ENCODE results near the gene AGRN. TPM values are rescaled to one million over a fixed set of nuclear protein-coding genes. Genes with fewer than 3 reads are reported as not detected.
"Not testable (repeated sequence)": the region's sequence is repeated elsewhere in the genome, so short reads cannot be mapped to it uniquely, and the experiment has no call there.

AGRN gene
- total RNA-seq, 1 donor from 2014 or later, result 12.8 TPM

DNA sequence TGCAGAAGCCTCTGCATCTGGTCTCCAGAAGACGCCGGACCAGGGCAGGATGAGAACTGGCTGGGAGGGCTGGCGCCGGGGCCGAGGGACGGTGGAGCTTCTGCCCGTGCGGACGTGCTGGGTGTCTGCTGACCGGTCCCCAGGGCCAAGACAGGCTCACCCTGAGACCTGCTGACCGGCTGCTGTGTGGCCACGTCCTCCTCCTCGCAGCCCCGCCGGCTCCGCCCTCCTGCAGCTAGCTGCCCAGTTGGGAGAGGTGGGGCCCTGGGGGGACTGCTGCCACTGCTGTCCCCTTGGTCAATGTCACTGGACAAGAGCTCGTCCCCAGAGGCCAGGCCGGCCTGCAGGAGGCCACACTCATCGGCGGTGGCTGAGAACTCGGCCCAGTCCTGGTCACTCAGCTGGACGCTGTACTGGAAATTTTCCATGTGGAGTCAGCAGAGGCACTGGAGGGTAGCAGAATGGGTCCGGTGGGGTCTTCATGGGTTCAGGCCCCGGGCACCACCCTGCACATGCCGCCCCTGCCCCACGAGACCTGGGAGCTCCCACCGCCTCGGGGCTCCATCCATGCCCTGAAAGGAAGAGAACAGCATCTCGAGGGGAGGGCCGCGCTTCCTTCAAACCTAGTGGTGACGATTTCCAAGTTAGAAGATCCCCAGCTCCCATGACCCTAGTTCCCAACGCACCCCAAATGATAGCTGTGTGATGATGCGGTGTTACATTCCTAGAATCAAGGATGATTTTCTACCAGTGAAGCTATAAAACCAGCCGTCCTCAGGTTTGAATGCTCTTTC lies 39.1 kb upstream of the AGRN start:
- ATAC-seq (ENCODE audit: poor library complexity), result peak; percentile 64
- peak; percentile 89 for DNase-seq
- intact Hi-C loops (cut with DNase I), result no loop called here

DNA sequence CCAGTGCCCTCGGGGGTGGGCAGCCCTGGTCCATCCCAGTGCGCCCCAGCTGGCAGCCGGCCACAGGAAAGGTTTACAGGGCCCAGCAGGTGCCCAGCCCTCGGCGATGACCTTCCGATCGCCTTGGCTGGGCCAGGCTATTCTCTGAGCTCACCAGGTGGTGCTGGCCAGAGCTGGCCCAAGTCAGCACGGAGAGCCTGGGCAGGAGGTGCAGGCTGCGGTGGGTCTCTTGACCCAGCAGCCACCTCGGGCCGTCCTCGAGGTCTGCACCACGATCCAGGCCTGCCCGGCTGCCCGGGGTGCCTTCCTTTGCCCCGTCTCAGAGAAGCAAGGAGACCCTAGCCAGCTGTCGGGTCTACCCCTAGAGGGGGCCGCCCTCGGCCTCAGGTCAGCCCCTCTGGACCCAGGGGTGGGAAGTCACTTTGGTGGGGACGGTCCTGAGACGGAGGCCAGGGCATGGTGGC lies 38.4 kb upstream of the AGRN start:
- intact Hi-C loops (cut with DNase I), result no loop called here
- DNase-seq (no peak), ATAC-seq (ENCODE audit: poor library complexity) (peak; percentile 3)

DNA sequence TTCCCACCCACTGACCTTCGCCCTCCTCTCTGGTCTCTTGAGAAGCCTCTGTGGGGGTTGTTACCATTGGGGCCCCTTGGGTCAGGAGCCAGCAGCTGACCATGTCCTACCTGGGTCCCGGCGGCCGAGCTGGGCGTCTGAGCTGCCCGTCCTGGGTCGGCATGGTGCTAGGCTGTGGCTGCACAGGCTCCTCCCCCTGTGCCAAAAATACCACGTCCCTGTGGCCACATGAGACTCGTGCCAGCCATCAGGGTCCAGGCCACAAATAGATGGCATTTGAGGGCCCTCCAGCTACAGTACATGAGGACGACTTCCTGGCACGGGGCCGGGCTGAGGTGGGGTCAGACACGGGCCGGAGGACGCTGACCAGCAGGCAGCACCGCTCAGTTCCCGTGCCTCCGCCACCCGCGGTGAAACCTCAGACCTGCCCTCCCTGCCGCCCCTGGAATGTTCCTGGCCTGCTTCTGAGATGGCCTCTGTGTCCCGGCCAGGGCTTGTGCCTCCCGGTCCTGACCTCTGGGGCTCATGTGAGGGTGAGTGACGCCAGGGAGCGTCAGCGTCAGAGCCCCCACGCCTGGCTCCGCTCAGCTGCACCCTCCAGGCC lies 37.9 kb upstream of the AGRN start, which contains the start of gene PERM1:
Gene PERM1 (minus strand): TSS at position 139 of the 604 bp plus-strand sequence. CDS start 1,064 bp downstream, outside the sequence.
- DNase-seq (peak; percentile 88), ATAC-seq (ENCODE audit: poor library complexity) (peak; percentile 72)
- intact Hi-C loops (cut with DNase I), result no loop called here

DNA sequence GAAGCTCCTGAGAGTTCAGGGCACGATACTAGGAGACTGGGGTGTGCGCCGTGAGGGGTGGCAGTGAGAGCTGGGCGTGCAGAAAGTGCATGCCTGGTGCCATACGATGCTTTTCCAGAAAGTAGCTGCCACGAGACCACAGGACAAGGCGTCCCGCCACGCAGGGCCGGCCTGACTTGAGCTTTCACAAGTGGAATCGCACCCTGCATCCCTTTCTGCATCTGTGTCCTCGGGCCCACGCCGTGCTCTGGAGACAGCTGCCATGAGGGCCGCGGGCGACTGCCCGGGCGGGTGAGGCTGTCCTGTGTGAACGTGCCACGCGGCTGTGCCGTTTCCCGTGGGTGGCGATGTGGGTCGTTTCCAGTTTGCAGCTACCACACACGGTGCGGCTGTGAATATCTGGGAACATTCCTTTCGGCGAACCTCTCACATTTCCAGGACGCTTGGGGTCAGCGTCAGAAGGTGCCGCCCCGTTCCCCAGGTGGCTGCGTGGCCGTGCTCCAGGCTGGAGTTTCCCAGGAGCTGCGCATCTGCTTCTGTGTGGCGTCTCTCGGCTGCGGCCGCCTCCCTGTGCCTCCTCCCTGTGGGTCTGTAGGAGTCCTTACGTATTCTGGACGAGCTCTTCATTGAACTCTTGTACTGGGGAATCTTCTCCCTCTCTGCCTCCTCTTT lies 37.0 kb upstream of the AGRN start:
- DNase-seq (no peak), ATAC-seq (ENCODE audit: poor library complexity) (no peak)
- intact Hi-C loops (cut with DNase I), result no loop called here

DNA sequence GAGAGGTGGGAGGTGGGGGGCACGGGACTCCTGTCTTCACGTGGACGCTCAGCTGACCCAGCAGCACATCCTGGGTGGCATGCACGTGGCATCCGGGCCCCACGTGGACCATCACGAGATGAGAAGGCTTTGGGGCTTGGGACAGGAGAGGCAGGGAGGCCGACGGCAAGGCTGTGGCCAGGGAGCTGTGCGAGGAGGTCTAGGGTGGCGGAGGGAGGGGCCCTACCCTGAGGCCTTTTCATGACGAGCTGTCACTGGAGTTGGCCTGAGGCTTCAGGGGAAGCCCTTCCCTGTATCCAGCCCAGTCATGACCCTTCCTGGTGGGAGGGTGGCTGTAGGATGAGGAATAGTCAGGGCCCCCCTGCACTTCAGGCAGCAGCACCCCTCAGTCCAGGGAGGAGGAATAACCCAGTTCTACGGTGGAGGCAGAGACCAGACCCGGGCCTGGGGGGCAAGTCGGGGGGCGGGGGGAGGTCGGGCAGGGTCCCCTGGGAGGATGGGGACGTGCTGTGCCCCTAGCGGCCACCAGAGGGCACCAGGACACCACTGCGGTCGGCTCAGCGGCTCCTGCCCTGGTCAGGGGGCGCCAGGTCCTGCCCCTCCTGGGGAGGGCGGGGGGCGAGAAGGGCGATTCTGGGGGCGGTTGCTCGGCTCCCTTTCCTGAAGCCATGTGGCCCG lies 36.0 kb upstream of the AGRN start:
- DNase-seq (peak; percentile 65), ATAC-seq (ENCODE audit: poor library complexity) (no peak)
- intact Hi-C loops (cut with DNase I), result loop anchor here (2.0 kb wide), 1 partner anchor 79 kb away; no protein-coding TSS in a partner anchor

DNA sequence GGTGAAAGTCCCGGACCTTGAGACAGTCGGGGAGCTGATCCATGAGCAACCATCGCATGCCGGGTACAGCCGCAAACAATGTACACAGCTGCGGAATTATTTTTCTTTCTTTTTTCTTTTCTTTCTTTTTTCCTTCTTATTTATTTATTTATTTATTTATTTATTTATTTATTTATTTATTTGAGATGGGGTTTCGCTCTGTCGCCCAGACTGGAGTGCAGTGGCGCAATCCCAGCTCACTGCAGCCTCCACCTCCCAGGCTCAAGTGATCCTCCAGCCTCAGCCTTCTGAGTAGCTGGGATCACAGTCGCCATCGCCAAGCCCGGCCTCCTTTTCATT lies 35.5 kb upstream of the AGRN start:
- intact Hi-C loops (cut with DNase I), result loop anchor here (2.0 kb wide), 1 partner anchor 78 kb away; no protein-coding TSS in a partner anchor
- no peak for DNase-seq
- ATAC-seq (ENCODE audit: poor library complexity), result no peak

DNA sequence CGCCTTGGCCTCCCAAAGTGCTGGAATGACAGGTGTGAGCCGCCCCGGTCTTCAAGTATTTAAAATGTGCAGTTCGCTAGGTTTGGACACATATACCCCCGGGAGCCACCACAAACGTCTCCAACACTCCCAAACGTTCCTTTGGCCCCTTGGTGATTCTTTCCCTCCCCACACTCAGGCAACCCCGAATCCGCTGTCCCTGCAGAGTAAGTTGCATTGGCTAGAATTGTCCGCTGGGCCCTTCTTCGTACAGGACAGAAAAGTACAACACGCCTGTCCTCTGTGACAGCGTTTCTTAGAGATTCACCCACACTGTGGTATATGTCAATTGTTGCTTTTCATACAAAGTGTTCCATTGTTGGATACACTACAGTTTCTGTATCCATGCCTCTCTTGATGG lies 34.8 kb upstream of the AGRN start:
- ATAC-seq (ENCODE audit: poor library complexity) (no peak), DNase-seq (no peak)
- intact Hi-C loops (cut with DNase I), result loop anchor here (2.0 kb wide), 1 partner anchor 78 kb away; no protein-coding TSS in a partner anchor

DNA sequence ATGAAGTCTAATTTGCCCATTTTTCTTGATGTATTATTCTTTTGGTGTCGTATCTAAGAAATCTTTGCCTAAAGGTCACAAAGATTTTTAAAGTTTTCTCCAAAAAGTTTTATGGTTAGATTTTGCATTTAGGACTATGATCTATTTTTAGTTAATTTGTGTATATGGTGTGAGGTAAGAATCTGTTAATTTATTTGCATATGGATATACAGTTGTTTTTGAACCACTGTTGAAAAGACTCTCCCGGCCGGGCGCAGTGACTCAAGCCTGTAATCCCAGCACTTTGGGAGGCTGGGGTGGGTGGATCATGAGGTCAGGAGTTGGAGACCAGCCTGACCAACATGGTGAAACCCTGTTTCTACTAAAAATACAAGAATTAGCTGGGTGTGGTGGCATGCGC lies 31.9 kb upstream of the AGRN start:
- intact Hi-C loops (cut with DNase I), result not testable (repeated sequence)
- DNase-seq, result peak; percentile 2

DNA sequence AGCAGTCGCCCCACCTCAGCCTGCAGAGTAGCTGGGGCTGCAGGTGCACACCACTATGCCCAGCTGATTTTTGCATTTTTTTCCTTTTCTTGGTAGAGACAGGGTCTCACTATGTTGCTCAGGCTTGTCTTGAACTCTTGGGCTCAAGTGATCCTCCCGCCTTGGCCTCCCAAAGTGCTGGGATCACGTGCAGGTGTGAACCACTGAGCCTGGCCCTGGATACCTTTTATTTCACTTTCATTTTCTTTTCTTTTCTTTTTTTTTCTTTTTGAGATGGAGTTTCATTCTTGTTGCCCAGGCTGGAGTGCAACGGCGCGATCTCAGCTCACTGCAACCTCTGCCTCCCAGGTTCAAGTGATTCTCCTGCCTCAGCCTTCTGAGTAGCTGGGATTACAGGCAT lies 28.6 kb upstream of the AGRN start:
- ATAC-seq (ENCODE audit: poor library complexity); intact Hi-C loops (cut with DNase I); DNase-seq: not testable (repeated sequence)

More for the DNA sequence above, 31.9 kb upstream of the AGRN start:
- not testable (repeated sequence) for ATAC-seq (ENCODE audit: poor library complexity)

DNA sequence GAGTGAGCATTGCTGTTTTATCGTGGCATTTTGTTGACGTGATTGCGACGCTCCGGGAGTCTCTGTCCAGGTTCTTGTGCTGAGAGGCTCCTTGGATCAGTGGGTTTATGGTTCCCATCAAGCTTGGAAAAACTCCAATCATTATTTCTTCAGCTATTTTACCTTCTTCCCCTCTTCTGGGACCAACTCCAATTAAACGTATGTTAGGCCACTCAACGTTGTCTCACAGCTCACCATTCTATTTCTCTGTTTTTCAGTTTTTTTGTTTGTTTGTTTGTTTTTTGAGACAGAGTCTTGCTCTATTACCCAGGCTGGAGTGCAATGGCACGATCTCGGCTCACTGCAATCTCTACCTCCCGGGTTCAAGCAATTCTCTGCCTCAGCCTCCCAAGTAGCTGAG lies 28.0 kb upstream of the AGRN start:
- ATAC-seq (ENCODE audit: poor library complexity) (no peak), DNase-seq (no peak)
- intact Hi-C loops (cut with DNase I), result no loop called here

DNA sequence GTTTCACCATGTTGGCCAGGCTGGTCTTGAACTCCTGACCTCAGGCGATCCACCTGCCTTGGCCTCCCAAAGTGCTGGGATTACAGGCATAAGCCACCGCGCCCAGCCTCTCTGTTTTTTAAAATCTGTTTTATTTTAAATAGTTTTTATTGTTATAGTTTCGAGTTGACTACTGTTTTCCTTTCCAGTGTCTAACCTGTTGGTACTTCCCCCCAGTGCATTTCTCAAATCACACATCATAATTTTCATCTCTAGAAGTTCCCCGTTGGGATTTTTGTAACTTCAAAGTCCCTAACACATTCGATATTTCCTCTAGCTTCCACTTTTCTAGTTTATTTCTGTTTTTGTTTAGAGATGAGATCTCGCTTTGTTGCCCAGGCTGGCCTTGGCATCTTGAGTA lies 27.6 kb upstream of the AGRN start:
- DNase-seq (no peak), ATAC-seq (ENCODE audit: poor library complexity) (no peak)
- intact Hi-C loops (cut with DNase I), result no loop called here

DNA sequence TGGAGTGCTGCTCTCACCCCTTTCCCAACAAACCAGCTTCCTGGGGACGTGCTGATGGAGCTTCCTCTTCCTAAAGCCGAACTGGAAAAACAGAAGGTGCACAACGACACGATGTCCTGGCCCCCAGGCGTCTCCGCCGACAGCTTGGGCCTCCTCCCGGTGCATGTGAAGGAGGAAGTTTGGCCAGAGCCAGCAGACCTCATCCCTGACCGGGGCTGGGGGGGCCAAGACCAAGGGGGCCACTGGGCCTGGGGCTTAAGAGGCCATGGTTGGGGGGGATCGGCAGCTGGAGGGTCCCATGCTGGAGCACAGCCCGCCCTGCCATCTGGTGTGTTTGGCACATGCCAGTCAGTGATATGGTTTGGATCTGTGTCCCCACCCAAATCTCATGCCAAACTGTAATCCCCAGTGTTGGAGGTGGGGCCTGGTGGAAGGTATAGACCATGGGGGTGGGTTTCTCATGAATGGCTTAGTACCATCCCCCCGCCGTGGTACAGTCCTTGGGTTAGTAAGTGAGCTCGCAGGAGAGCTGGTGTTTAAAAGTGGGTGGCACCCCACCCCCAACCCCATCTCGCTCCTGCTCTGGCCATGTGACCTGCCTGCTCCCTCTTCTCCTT lies 26.4 kb upstream of the AGRN start:
- ATAC-seq (ENCODE audit: poor library complexity) (no peak), DNase-seq (no peak)
- intact Hi-C loops (cut with DNase I), result no loop called here

DNA sequence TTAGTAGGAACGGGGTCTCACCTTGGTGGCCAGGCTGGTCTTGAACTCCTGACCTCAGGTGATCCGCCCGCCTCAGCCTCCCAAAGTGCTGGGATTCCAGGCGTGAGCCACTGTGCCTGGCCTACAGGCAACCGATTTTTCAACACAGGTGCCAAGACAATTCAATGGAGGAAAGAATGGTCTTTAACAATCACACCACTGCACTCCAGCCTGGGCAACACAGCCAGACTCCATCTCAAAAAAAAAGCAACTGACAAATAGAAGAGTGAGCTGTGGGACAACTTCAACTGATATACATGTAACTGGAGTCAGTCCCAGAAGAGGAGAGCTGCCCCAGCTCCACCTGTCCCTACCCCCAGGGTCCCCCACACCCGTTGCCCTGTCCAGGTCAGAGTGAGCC lies 25.4 kb upstream of the AGRN start:
- DNase-seq; ATAC-seq (ENCODE audit: poor library complexity); intact Hi-C loops (cut with DNase I): not testable (repeated sequence)

DNA sequence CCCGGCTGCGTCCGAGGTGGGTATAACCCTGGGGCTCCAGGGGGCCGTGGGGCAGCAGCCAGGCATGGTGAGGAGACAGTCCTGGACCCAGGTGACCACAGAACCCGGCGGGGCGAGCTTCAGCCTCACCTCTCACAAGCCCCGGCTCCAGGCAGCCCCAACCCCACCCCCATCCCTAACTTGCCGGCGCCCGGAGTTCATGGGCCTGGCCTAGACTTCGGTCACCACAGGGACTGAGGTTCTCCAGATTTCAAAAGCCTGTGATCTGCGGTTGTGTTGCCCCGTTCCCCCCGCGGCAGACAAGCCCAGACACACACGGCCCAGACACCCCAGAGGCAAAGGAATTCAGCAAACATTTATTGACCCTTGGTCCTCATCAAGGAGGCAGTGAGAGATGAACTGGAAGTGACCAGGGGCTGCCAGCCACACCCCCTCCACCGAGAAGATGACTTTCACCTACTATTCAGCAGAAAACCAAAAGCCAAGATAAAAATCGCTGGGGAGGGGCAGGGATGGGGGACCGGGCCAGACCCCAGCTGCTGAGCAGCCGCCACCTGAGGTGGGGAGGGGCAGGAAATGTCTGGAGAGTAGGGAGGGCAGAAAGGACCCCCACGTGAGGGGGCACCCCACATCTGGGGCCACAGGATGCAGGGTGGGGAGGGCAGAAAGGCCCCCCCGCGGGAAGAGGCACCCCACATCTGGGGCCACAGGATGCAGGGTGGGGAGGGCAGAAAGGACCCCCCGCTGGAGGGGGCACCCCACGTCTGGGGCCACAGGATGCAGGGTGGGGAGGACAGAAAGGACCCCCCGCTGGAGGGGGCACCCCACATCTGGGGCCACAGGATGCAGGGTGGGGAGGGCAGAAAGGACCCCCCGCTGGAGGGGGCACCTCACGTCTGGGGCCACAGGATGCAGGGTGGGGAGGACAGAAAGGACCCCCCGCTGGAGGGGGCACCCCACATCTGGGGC lies 24.0 kb upstream of the AGRN start:
- intact Hi-C loops (cut with DNase I), result no loop called here
- DNase-seq, result no peak

DNA sequence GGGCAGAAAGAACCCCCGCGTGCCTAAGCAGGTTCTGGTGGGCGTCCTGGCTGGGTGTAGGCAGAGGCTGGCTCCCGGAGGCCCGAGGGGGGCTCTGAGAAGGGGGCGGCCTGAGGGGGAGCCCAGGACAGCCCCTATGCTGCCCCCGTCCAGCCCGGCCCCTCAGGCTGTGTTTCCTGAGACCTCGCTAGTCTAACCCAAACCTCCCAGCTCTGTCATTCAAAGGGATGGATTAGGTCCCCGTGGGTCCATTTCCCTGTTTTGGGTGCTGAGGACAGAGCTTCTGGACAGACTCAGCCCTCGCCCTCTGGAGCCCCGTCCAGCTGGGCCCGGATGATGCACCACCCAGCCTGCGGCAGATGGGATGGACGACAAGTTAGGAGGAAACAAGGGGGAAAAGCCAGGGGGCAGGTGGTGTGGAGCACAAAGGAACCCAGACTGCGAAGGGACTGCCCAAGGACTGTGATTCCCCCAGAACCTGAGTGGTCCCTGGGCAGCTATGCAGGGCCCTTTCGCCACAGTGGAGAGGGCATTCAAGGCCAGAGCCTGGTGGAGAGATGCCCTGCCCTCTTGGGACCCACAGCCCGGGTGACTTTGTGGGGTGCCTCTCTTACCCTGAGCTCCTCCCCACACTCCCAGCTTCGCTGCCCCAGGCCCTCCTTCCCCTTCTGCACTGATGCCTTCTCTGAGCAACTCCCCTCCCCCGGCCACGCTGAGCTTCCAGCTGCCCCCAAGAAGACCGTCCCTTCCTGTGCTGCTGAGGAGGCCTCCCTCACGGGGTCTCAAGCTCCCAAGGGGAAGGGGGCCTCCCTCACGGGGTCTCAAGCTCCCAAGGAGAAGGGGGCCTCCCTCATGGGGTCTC lies 22.8 kb upstream of the AGRN start:
- intact Hi-C loops (cut with DNase I), result no loop called here
- DNase-seq, result no peak

More for the DNA sequence above, 24.0 kb upstream of the AGRN start:
- ATAC-seq (ENCODE audit: poor library complexity), result no peak

DNA sequence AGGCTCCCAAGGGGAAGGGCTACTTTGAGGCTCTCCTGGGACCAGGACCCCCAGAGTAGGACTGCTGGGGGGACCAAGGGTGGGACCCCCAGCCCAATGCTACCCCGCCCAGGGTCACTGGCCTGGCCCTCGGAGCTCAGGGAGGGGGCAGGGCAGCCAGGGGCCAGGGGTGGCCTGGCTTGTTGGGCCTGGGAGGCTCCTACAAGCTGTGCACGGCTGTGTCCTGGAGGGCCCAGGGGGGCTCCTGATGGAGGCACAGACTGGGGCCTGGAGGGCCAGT lies 22.3 kb upstream of the AGRN start:
- no peak for DNase-seq
- no peak for ATAC-seq (ENCODE audit: poor library complexity)
- intact Hi-C loops (cut with DNase I), result no loop called here

More for the DNA sequence above, 22.8 kb upstream of the AGRN start:
- no peak for ATAC-seq (ENCODE audit: poor library complexity)

Data from Right ventricle myocardium superior (tissue), 1 donor.